Erythroblast (primary cell): ENCODE data around the gene ZNF786.

Source experiments
- GATA1 ChIP-seq: IDR thresholded peaks from 2 replicates; pipeline ENCODE4 v1.6.1; 2011; ENCODE audit warnings: low read depth, mild to moderate bottlenecking, control low read depth, low read length, moderate library complexity
- POLR2A ChIP-seq: IDR thresholded peaks from 2 replicates; pipeline ENCODE4 v1.6.1; 2011; ENCODE audit warnings: mild to moderate bottlenecking, low read length

GRCh38 chr7:149070372-149071125, 20.0 kb downstream of the ZNF786 start:
- TF ChIP-seq GATA1 (no peak), POLR2A (no peak)
